Adrenal gland (tissue), 12 donors: ENCODE measurements around the gene PPARGC1A. TPM values are rescaled to one million over a fixed set of nuclear protein-coding genes. Genes with fewer than 3 reads are reported as not detected.

ENCODE experiments used
- DNase-seq, 7 donors: peaks; one replicate each; pipeline ENCODE4 v3.0.0-alpha.2; 2019 to 2020
- H3K27ac ChIP-seq, 5 donors: fragments of 200-600 bp; sonication (generic) in 4 of 5; 1 replicate in 3 of 5; 2 replicates in 2 of 5; pipeline versions ENCODE4 v1.5.1 to v1.8.0; 2016 to 2020; ENCODE audit warnings: mild to moderate bottlenecking in 1 of 5
- H3K27me3 ChIP-seq: fragments of 200-600 bp; 2 replicates; pipeline ENCODE4 v1.8.0; 2021
- H3K36me3 ChIP-seq, 2 donors: fragments of 200-600 bp; replicated peaks in 1 of 2; 1 replicate in 1 of 2; 2 replicates in 1 of 2; pipeline versions ENCODE4 v1.5.1 to v1.8.0; 2018 to 2022
- H3K4me1 ChIP-seq, 2 donors: fragments of 200-600 bp; replicated peaks in 1 of 2; 1 replicate in 1 of 2; 2 replicates in 1 of 2; pipeline versions ENCODE4 v1.5.1 to v1.8.0; 2018 to 2021
- H3K4me3 ChIP-seq, 4 donors: fragments of 200-600 bp; sonication (generic) in 3 of 4; one replicate each; pipeline ENCODE4 v1.5.1; 2016 to 2018
- H3K9me3 ChIP-seq, 3 donors: fragments of 200-600 bp; sonication (generic) in 1 of 3; replicated peaks in 1 of 3; 1 replicate in 2 of 3; 2 replicates in 1 of 3; pipeline versions ENCODE4 v1.5.1 to v1.8.0; 2016 to 2021
- CTCF ChIP-seq, 6 experiments: fragments of 450-650 bp in 4 of 6; fragments of 200-600 bp in 2 of 6; sonication (generic) in 1 of 6; IDR thresholded peaks; 1 replicate in 5 of 6; 2 replicates in 1 of 6; pipeline versions ENCODE4 v1.5.1 to v1.8.0; 2016 to 2021; ENCODE audit warnings: antibody characterized with exemption in 6 of 6, mild to moderate bottlenecking in 2 of 6, moderate library complexity in 1 of 6
- POLR2A ChIP-seq, 2 donors: fragments of 450-650 bp; IDR thresholded peaks; one replicate each; pipeline ENCODE4 v1.6.1; 2017; ENCODE audit warnings: antibody characterized with exemption in 2 of 2, mild to moderate bottlenecking in 2 of 2, moderate library complexity in 1 of 2
- WGBS, 4 donors: extraction: QIAGEN DNeasy Blood & Tissue Kit in 2 of 4; methylation state at CpG; one replicate each; pipeline versions ENCODE4 v1.1.5 to v1.1.7; 2013 to 2017; 5-methylcytosine and 5-hydroxymethylcytosine counted together
- intact Hi-C, 2 donors: fragments of 100-400 bp; cut with DNase I; formaldehyde crosslinking; loops; one replicate each; pipeline versions ENCODE4 v1.14.1 to v1.15.0; 2022 to 2023
- polyA plus RNA-seq, 3 donors: library from polyadenylated mRNA; stranded (reverse); fragments of 200-250 nt in 2 of 3; fragments of 350-450 nt in 1 of 3; fragmentation: Illumina TruSeq in 1 of 3; extraction: RNeasy Lipid Tissue Mini Kit (QIAGEN cat#74804) in 1 of 3; gene quantifications; one replicate each; pipeline ENCODE4 v1.2.3, GENCODE V29; 2013 to 2014
- total RNA-seq, 9 donors: library from RNA; depleted of rRNA in 4 of 9; stranded (reverse); fragments of >200 nt in 4 of 9; fragments of 120-200 nt in 1 of 9; fragmentation: NEBNext Ultra II Directional in 1 of 9; extraction: Animal tissue kit (Norgen Biotek cat#: 25700) in 1 of 9; gene quantifications; one replicate each; pipeline versions ENCODE4 v1.1.0 to v1.2.4, GENCODE V29; 2013 to 2023
- donor health status: healthy with polysubstance abuse.
- donor health status: Bipolar disorder and iron deficiency.
- donor health status: DM: yes; HTN: yes; CAD: no.
- donor health status: DM: no; HTN: no; CAD: no.
- donor health status: DM: no; HTN: no; CAD: no.
- donor health status: DM: yes; HTN: yes; CAD: no.

The PPARGC1A gene
- total and polyA plus RNA-seq, 12 donors = 1.6 to 14.3 (median 5.5) TPM

- H3K4me1 ChIP-seq = no peaks in the 10 kb centered on the region
- WGBS, 4 donors = 83 to 92% (median 86%) methylated on average over 8 of the region's 8 CpGs
- H3K27ac ChIP-seq = no peak overlapping the region
- no peaks in the 10 kb centered on the region for H3K27me3 ChIP-seq
- no peak overlapping the region for H3K4me3 ChIP-seq
- no peak for DNase-seq
- no peaks in the 10 kb centered on the region for H3K9me3 ChIP-seq
- intact Hi-C loops = no loop called here
- H3K36me3 ChIP-seq = no peaks in the 10 kb centered on the region
- TF ChIP-seq POLR2A (IDR thresholded peaks at IDR 0.05) = no peak
- no peak for TF ChIP-seq CTCF (IDR thresholded peaks at IDR 0.05)
Measured at GRCh38 chr4:23922541-23923111, 32.8 kb upstream of the PPARGC1A start.

DNA sequence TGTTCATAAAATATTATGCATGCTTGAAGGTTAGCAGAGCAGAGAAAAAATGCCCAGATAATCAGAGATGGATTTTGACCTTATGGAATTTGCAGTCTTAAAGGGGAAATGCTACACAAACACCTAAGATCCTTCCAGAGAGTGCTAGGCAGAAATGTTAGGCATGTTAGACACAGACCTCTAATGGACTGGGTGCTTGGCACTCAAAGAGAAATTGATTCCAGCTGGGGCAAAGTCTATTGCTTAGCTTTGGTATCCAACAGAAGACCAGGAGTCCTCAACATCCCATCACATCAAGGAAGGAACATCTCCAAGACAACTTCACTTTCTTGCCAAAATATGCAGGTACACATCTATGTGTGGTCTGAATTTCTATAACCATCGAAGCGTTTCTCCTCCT, 32.2 kb upstream of the PPARGC1A start:
- Histone ChIP-seq H3K9me3 (no peaks in the 10 kb centered on the region), H3K27me3 (no peaks in the 10 kb centered on the region), H3K4me3 (no peak overlapping the region), H3K4me1 (no peaks in the 10 kb centered on the region), H3K27ac (no peak overlapping the region), H3K36me3 (no peaks in the 10 kb centered on the region)
- no peak for TF ChIP-seq POLR2A (IDR thresholded peaks at IDR 0.05)
- TF ChIP-seq CTCF (IDR thresholded peaks at IDR 0.05) = no peak
- intact Hi-C loops = no loop called here
- DNase-seq = no peak
- 94 to 99% (median 95%) methylated on average over 2 of the region's 2 CpGs for WGBS, 4 donors

GRCh38 chr4:23921447-23921845, 31.6 kb upstream of the PPARGC1A start:
- 83 to 89% (median 86%) methylated on average over 6 of the region's 6 CpGs for WGBS, 4 donors
- no peak for DNase-seq

DNA sequence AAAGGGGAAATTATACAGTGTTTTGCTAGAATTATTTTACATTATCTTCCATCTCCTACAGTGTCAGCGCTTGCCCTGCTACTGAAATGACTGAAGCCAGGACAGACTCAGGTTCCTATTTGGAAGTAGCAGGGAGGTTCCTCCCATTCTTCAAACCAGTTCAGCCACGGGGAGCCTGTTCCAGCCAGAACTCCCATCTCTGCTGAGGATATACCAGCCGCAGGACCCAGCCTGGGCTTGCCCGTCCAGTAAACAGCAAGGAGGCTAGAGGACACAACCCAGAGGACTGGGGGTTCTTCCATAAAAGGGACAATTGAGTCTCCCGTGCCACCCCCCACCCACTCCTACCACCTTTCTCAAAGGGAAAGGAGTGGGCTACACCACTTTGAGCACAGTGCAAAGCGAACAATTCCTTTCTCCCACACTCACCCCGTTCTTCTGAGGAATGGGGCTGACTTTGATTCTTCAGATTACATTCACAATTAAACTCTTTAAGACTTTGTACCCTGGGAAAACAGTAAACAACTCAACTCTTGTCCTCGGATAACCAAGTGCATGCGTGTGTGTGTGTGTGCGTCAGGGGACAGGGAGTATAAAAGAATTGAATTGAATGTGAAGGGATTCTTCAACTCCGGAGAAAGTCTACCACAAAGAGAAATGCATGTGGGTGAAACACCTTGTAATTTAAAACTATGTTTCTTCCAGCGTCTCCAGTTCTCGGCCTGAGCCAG, 31.0 kb upstream of the PPARGC1A start:
- no peak for TF ChIP-seq CTCF (IDR thresholded peaks at IDR 0.05)
- TF ChIP-seq POLR2A (IDR thresholded peaks at IDR 0.05) = no peak
- no peak for DNase-seq
- 82 to 89% (median 84%) methylated on average over 13 of the region's 13 CpGs for WGBS, 4 donors
- H3K9me3 ChIP-seq = no peaks in the 10 kb centered on the region
- H3K27me3 ChIP-seq = no peaks in the 10 kb centered on the region
- H3K27ac ChIP-seq = no peak overlapping the region
- intact Hi-C loops = no loop called here
- H3K36me3 ChIP-seq = no peaks in the 10 kb centered on the region
- H3K4me1 ChIP-seq = no peaks in the 10 kb centered on the region
- H3K4me3 ChIP-seq = no peak overlapping the region

More at GRCh38 chr4:23921447-23921845, 31.6 kb upstream of the PPARGC1A start:
- no peak overlapping the region for H3K27ac ChIP-seq
- no peak overlapping the region for H3K4me3 ChIP-seq
- H3K27me3 ChIP-seq = no peaks in the 10 kb centered on the region
- H3K36me3 ChIP-seq = no peaks in the 10 kb centered on the region
- TF ChIP-seq CTCF (IDR thresholded peaks at IDR 0.05) (no peak), POLR2A (IDR thresholded peaks at IDR 0.05) (no peak)
- intact Hi-C loops = no loop called here
- H3K9me3 ChIP-seq = no peaks in the 10 kb centered on the region
- no peaks in the 10 kb centered on the region for H3K4me1 ChIP-seq
